HepG2 (cell line): ENCODE data around the gene PLXNA4. TPM values are rescaled to one million over a fixed set of nuclear protein-coding genes. Genes with fewer than 3 reads are reported as not detected.

Experiments
- FOXP4 ChIP-seq: sonication (generic); formaldehyde crosslinking; IDR thresholded peaks from 2 replicates; pipeline ENCODE4 v1.4.0; 2020; ENCODE audit warnings: missing genetic modification reagents
- TBX2 ChIP-seq: sonication (generic); formaldehyde crosslinking; IDR thresholded peaks from 2 replicates; pipeline ENCODE4 v1.5.0; 2020; ENCODE audit warnings: missing genetic modification reagents, mild to moderate bottlenecking, borderline replicate concordance
- ZBTB4 ChIP-seq: sonication (generic); formaldehyde crosslinking; IDR thresholded peaks from 2 replicates; pipeline ENCODE4 v1.4.0; 2020; ENCODE audit warnings: missing genetic modification reagents, mild to moderate bottlenecking, borderline replicate concordance
- ZNF580 ChIP-seq: IDR thresholded peaks from 2 replicates; pipeline ENCODE4 v1.6.1; 2016; ENCODE audit warnings: low read depth, borderline replicate concordance
- polyA plus RNA-seq, 8 experiments: library from polyadenylated mRNA; depleted of rRNA in 3 of 8; stranded (reverse) in 7 of 8; unstranded in 1 of 8; fragments of >200 nt; fragmentation: Illumina TruSeq in 4 of 8; extraction: Trizol in 4 of 8; gene quantifications; 2 replicates each; pipeline versions ENCODE4 v1.2.1 to v1.2.3, GENCODE V29; 2011 to 2016; ENCODE audit warnings: low read depth in 4 of 8, missing spikeins in 1 of 8, mixed read lengths in 1 of 8; ENCODE audit not compliant: insufficient read depth in 1 of 8
- total RNA-seq, 5 experiments: library from RNA; depleted of rRNA; stranded (reverse); fragments of >200 nt; fragmentation: Illumina TruSeq; extraction: Trizol; gene quantifications; 2 replicates each; pipeline ENCODE4 v1.2.3, GENCODE V29; 2016; ENCODE audit warnings: low read depth in 1 of 5
- TF ChIP-seq, protein P1 (sequence below): sonication (generic); formaldehyde crosslinking; IDR thresholded peaks from 2 replicates; pipeline ENCODE4 v1.4.0; 2020; ENCODE audit warnings: mild to moderate bottlenecking, missing genetic modification reagents
- TF ChIP-seq, protein P2 (sequence below): fragments of 450-650 bp; IDR thresholded peaks from 2 replicates; pipeline ENCODE4 v1.6.1; 2017

Gene PLXNA4
- total and polyA plus RNA-seq, 2 of the 13 experiments (the other 11 are each of a cell fraction or from before 2014, with no cell fraction given): 0.01 to 0.04 TPM

DNA sequence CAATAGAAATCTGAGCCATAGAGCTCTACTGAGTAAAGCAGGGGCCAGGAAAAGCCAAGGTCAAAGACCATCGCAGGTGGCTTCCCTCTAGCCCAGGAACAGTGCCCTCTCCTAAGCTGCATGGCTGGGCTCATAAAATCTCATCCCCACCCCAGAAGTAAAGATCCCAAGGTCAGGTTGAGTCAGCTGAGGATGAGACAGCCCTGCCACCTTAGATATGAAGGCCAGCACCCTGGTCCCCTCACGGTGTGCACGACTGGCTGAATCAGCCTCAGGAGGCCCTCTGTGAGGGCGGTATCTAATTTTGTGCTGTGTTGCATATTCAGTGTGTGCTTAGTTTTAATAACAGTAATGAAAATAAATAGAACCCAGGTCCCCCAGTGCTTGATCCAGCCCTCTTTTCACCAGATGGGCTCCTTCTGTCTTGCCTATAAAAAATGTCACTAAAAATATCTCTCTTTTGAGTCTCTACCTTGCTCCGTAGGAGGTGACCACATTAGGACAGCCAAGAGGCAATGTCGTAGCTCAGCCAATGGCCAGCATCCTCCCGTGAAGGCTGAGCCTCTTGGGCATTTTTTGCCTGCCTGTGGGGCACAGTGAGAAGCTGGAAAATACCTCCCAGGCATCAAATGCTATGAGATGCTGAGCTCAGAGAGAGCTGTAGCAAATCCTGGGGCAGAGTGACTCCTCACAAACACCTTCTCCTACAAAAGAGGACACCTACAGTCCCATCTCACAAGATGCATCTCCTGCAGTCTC is 424.0 kb downstream of the PLXNA4 start (continued):
- TF ChIP-seq, protein P1, sequence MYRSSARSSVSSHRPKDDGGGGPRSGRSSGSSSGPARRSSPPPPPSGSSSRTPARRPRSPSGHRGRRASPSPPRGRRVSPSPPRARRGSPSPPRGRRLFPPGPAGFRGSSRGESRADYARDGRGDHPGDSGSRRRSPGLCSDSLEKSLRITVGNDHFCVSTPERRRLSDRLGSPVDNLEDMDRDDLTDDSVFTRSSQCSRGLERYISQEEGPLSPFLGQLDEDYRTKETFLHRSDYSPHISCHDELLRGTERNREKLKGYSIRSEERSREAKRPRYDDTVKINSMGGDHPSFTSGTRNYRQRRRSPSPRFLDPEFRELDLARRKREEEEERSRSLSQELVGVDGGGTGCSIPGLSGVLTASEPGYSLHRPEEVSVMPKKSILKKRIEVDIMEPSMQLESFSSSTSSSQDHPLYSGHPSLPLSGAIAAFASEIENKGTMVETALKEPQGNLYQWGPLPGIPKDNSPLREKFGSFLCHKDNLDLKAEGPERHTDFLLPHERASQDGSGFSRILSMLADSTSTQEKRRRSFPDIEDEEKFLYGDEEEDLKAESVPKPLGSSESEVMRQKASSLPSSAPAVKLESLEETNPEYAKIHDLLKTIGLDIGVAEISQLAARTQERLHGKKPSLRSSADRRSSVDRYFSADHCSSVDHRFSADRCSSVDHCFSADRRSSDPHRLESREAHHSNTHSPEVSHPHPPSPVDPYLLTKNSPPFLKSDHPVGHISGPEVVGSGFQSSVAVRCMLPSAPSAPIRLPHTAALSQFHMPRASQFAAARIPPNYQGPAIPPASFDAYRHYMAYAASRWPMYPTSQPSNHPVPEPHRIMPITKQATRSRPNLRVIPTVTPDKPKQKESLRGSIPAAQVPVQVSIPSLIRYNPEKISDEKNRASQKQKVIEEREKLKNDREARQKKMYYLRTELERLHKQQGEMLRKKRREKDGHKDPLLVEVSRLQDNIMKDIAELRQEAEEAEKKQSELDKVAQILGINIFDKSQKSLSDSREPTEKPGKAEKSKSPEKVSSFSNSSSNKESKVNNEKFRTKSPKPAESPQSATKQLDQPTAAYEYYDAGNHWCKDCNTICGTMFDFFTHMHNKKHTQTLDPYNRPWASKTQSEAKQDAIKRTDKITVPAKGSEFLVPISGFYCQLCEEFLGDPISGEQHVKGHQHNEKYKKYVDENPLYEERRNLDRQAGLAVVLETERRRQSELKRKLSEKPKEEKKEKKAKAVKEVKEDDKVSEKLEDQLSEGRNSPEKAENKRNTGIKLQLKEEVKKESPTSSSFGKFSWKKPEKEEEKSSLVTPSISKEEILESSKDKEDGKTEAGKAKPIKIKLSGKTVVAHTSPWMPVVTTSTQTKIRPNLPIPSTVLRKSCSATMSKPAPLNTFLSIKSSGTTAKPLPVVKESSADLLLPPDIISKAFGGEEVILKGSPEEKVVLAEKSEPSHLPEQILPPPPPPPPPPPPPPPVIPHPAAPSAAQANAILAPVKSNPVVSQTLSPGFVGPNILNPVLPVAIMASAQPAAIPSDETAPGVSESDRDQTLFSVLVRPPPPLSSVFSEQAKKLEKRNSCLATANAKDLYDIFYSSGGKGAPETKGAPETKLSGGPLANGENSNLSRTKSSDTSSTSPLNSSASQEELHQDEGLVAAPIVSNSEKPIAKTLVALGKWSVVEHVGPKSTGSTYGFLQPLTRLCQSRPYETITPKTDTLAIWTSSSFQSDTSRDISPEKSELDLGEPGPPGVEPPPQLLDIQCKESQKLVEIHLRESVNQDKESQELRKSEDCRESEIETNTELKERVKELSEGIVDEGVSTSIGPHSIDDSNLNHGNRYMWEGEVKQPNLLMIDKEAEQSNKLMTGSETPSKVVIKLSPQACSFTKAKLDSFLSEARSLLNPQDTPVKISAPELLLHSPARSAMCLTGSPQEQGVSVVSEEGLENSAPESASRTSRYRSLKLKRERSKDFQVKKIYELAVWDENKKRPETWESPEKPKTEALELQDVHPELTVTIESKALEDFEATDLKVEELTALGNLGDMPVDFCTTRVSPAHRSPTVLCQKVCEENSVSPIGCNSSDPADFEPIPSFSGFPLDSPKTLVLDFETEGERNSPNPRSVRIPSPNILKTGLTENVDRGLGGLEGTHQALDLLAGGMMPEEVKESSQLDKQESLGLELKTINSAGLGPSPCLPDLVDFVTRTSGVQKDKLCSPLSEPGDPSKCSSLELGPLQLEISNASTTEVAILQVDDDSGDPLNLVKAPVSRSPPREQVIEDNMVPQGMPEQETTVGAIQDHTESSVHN: no peak
- TF ChIP-seq, protein P2, sequence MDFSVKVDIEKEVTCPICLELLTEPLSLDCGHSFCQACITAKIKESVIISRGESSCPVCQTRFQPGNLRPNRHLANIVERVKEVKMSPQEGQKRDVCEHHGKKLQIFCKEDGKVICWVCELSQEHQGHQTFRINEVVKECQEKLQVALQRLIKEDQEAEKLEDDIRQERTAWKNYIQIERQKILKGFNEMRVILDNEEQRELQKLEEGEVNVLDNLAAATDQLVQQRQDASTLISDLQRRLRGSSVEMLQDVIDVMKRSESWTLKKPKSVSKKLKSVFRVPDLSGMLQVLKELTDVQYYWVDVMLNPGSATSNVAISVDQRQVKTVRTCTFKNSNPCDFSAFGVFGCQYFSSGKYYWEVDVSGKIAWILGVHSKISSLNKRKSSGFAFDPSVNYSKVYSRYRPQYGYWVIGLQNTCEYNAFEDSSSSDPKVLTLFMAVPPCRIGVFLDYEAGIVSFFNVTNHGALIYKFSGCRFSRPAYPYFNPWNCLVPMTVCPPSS: no peak
- no peak for TF ChIP-seq ZNF580
- TF ChIP-seq TBX2 (CRISPR knock-in tag): no peak
- TF ChIP-seq FOXP4 (CRISPR knock-in tag): no peak
- TF ChIP-seq ZBTB4 (CRISPR knock-in tag): no peak
